GM12801 (cell line): ENCODE results near the gene MAPT.

ENCODE experiments used
- CTCF ChIP-seq: IDR thresholded peaks from one replicate; pipeline ENCODE4 v1.5.1; 2011; ENCODE audit warnings: control low read depth; ENCODE audit not compliant: insufficient read length; ENCODE audit errors: extremely low read depth

The MAPT gene

DNA sequence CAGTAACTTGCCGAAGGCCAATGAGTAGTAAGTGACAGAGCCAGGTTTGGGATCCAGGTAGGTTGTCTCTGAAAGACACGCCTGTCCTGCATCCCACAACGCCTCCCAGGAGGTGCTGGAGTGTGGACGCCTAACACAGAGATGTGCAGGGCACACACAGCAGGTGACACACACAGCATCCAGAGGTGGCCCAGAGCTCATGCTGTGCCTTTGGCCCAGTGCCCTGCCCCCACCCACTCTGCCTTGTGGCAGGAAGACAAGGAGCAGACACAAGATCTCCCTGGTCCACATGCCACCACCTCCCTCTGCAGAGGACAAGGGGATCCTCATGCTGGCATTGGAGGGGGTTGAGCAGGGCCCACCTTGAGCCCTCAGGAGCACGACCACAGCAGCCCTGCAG lies 90.0 kb downstream of the MAPT start:
- TF ChIP-seq CTCF: no peak

DNA sequence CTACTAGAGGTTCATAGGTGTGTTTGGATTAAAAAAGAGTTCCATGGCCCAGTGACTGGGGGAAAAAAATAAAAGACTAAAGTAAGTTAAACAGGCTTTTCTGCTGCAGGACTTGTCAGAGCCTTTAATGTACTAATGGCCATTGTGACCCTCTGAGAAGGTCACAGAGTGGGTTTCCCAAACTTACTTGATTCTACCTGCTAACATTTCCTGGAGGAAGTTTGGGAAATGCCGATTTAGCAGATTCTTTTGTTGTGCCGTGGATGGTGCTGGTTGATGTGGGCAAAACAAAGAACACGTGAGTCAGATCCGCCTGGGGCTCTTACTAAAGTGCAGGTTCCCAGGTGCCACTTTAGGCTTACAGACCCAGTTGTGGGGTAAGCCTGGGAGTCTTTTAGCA lies 91.1 kb downstream of the MAPT start:
- TF ChIP-seq CTCF: no peak

- no peak for TF ChIP-seq CTCF
These were observed 91.7 kb downstream of the MAPT start for GRCh38 chr17:45986056-45986455.

- no peak for TF ChIP-seq CTCF
These were observed 93.4 kb downstream of the MAPT start for GRCh38 chr17:45987706-45988105.

GRCh38 chr17:45989759-45990158 lies 95.4 kb downstream of the MAPT start:
- no peak for TF ChIP-seq CTCF

DNA sequence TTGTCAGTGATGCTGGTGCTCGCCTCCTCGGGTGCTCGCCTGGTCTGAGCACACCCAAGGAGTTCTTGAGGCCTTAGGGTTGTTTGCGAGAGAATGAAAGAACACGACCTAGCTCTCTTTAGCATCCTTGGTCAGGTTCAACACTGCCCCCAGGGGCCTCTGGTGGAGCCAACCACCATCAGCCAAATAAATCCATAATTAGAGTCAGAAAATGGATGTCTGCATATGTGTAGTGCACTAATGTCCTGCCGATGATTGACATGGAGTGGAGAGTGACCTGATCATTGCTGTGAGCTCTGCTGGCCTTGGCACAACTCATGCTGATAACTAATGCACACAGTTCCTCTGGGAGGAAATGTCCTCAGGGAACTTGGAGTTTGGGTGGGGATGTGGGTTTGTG lies 96.5 kb downstream of the MAPT start:
- TF ChIP-seq CTCF: no peak

DNA sequence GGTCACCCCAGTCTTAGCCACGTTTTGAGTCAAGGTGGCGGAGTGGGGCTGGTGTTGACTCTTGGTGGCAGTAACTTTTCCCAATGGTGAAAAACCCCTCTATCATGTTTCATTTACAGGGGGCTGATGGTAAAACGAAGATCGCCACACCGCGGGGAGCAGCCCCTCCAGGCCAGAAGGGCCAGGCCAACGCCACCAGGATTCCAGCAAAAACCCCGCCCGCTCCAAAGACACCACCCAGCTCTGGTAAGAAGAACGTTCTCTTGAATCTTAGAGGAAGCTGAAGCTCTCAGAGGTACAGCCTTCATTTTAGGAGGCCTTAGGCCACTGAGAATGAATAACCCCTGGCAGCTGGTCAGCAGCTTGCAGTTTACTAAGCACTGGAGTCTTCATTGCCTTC lies 97.0 kb downstream of the MAPT start:
- TF ChIP-seq CTCF: no peak

- no peak for TF ChIP-seq CTCF
These were observed 97.8 kb downstream of the MAPT start for GRCh38 chr17:45992175-45992574.
